ENCODE measurements around the gene NDRG2. TPM values are rescaled to one million over a fixed set of nuclear protein-coding genes. Genes with fewer than 3 reads are reported as not detected.

NDRG2 gene
- total RNA-seq, 1 donor from 2014 or later = 2.1 TPM

DNA sequence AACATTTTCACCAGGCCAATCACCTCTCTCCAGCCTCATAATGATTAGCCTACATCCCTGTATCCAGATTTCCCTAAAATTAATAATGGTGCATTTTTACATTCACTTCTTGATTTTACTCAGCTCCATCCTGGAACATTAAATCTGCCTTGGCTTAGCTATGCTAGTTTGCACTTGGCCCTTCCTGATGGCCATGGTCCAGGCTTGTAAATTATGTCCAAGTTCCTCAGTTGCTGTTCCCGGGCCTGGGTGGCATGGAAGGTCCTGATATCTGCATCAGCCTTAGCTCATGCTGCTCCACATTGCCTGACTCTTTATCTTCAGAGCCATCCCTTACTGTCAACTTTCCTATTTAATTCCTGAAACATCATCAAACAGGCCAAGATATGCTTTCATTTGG, 46.2 kb downstream of the NDRG2 start:
- CTCF ChIA-PET = no interaction called here
- no peak for ATAC-seq (ENCODE audit: low read depth)

DNA sequence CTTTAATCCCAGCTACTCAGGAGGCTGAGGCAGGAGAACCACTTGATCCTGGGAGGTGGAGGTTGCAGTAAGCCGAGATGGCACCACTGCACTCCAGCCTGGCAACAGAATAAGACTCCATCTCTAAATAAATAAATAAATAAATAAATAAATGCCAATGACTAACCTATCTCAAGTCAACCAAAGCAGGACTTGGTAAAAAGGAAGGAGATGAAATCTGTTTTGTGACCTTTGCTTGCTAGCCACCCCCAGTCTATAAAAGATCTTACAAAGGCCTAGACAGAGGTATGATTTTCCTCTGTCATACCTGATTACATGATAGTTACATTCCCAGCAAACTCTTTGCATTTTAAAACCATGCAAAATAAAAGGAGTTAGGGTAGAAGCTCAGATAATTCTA, 48.6 kb downstream of the NDRG2 start:
- no peak overlapping the region for H3K4me3 Mint-ChIP-seq
- no peaks in the 10 kb centered on the region for H3K36me3 Mint-ChIP-seq (ENCODE audit: low read depth)
- H3K9me3 Mint-ChIP-seq = no peaks in the 10 kb centered on the region
- DNase-seq (no peak), ATAC-seq (ENCODE audit: low read depth) (no peak)
- no peak for TF ChIP-seq CTCF (IDR thresholded peaks at IDR 0.05)
- ChIA-PET POLR2A (no interaction called here), CTCF (no interaction called here)
- peaks cover 28% of the 10 kb centered on the region for H3K27me3 Mint-ChIP-seq
- intact Hi-C loops (cut with micrococcal nuclease) = loop anchor here (10.0 kb wide), 1 partner anchor 641 kb away; the partner anchor contains the start of gene CCNB1IP1
- H3K4me1 Mint-ChIP-seq = peaks cover 5% of the 10 kb centered on the region
- no peak overlapping the region for H3K27ac Mint-ChIP-seq

More for the DNA sequence above, 46.2 kb downstream of the NDRG2 start:
- H3K27ac Mint-ChIP-seq = no peak overlapping the region
- no peak overlapping the region for H3K4me3 Mint-ChIP-seq
- DNase-seq = no peak
- TF ChIP-seq CTCF (IDR thresholded peaks at IDR 0.05) = no peak
- H3K4me1 Mint-ChIP-seq = no peaks in the 10 kb centered on the region
- intact Hi-C loops (cut with micrococcal nuclease) = loop anchor here (10.0 kb wide), 1 partner anchor 644 kb away; the partner anchor contains the start of gene CCNB1IP1
- POLR2A ChIA-PET = no interaction called here
- H3K36me3 Mint-ChIP-seq (ENCODE audit: low read depth) = no peaks in the 10 kb centered on the region
- H3K27me3 Mint-ChIP-seq = peaks cover 13% of the 10 kb centered on the region
- no peaks in the 10 kb centered on the region for H3K9me3 Mint-ChIP-seq

DNA sequence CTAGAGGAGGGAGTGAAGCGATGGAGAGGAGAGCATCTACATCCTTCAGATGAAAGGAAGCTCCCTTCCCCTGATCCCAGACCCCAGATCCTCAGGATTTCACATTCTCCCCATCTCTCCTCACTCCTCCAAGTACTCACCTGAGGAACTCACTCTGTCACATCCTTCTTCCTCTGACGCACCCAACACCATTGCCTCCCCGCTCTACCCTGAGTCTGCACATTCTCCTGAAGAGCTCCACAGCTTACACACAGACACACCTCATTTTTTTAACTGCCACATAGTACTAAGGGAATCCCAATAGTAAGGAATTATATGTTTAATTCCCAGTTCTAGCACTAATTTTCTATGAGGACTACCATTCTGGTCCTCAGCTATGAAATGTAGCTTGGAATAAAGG, 51.4 kb downstream of the NDRG2 start:
- ChIA-PET CTCF (interaction anchor here (1.2 to 5.2 kb wide), 2 partner anchors 13 to 116 kb away, joined by 3 to 35 read pairs; no protein-coding TSS in a partner anchor), POLR2A (interaction anchor here (0.5 to 0.6 kb wide), 2 partner anchors 592 to 1980 kb away, joined by 4 to 5 read pairs; no protein-coding TSS in a partner anchor)
- H3K4me3 Mint-ChIP-seq = no peak overlapping the region
- peaks cover 9% of the 10 kb centered on the region for H3K4me1 Mint-ChIP-seq
- intact Hi-C loops (cut with micrococcal nuclease) = loop anchor here (5.0 to 10.0 kb wide), 2 partner anchors 101 to 639 kb away; partner anchors contain the start of gene CCNB1IP1
- no peak for TF ChIP-seq CTCF (IDR thresholded peaks at IDR 0.05)
- H3K9me3 Mint-ChIP-seq = no peaks in the 10 kb centered on the region
- DNase-seq = no peak
- H3K27me3 Mint-ChIP-seq = peaks cover 31% of the 10 kb centered on the region
- ATAC-seq (ENCODE audit: low read depth) = no peak
- H3K36me3 Mint-ChIP-seq (ENCODE audit: low read depth) = no peaks in the 10 kb centered on the region
- no peak overlapping the region for H3K27ac Mint-ChIP-seq

GRCh38 chr14:20971705-20972021, 53.2 kb downstream of the NDRG2 start:
- ATAC-seq (ENCODE audit: low read depth) (no peak), DNase-seq (no peak)
- ChIA-PET CTCF (interaction anchor here (0.5 to 5.2 kb wide), 15 partner anchors 11 to 274 kb away, joined by 3 to 35 read pairs (median 6); no protein-coding TSS in a partner anchor), POLR2A (interaction anchor here (0.6 to 1.1 kb wide), 2 partner anchors 227 to 289 kb away, joined by 3 to 5 read pairs; no protein-coding TSS in a partner anchor)
- no peaks in the 10 kb centered on the region for H3K36me3 Mint-ChIP-seq (ENCODE audit: low read depth)
- peak overlapping the region; percentile 90 for H3K4me3 Mint-ChIP-seq
- H3K27me3 Mint-ChIP-seq = peaks cover 46% of the 10 kb centered on the region
- no peak overlapping the region for H3K27ac Mint-ChIP-seq
- H3K4me1 Mint-ChIP-seq = peaks cover 9% of the 10 kb centered on the region
- intact Hi-C loops (cut with micrococcal nuclease) = loop anchor here (1.0 to 10.0 kb wide), 7 partner anchors 10 to 637 kb away; partner anchors contain the start of genes CCNB1IP1 and METTL17
- no peaks in the 10 kb centered on the region for H3K9me3 Mint-ChIP-seq
- no peak for TF ChIP-seq CTCF (IDR thresholded peaks at IDR 0.05)

DNA sequence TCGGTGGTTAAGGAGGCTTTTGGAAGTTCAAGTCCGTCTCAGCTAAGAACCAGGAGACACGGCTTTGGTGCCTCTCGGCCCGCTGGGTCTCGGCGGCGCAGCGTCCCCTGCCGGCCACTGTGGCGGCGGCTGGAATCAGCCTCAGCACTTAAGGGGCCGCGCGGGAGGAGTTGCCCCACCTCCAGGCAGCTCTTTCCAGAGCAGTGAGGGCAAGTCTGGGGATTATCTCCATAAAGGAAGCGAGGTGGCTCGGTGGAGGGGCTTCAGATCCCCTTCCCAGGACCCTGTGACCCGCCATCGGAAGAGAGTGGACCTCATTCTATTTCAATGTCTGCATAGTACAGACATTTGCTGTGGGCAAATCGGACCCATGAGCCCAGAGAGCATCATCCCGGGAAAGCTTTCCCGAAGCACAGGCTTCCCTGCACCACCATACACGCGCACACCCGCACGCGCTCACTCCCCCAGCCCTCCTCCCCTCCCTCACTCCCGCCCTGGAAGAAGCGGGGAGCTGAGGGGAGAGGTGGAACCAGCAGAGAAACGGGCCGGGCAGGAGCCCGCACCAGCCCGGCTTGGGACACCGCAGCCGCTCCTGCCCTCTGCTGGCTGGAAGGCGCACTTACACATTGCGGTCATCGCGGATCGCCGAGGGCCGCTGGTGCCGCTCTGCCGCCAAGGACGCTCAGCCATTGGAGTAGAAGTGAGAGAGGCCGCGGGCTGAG, 53.7 kb downstream of the NDRG2 start:
- Mint-ChIP-seq H3K9me3 (no peaks in the 10 kb centered on the region), H3K27ac (no peak overlapping the region), H3K27me3 (peaks cover 50% of the 10 kb centered on the region), H3K4me3 (peak overlapping the region; percentile 90), H3K36me3 (ENCODE audit: low read depth) (no peaks in the 10 kb centered on the region), H3K4me1 (peaks cover 9% of the 10 kb centered on the region)
- DNase-seq = peak; percentile 77
- ChIA-PET POLR2A (interaction anchor here (1.1 kb wide), 1 partner anchor 289 kb away, joined by 5 read pairs; no protein-coding TSS in a partner anchor), CTCF (interaction anchor here (0.6 to 5.2 kb wide), 29 partner anchors 8 to 665 kb away, joined by 3 to 35 read pairs (median 4); partner anchors contain the start of gene TTC5)
- peak; percentile 95 for ATAC-seq (ENCODE audit: low read depth)
- TF ChIP-seq CTCF (IDR thresholded peaks at IDR 0.05) = no peak
- intact Hi-C loops (cut with micrococcal nuclease) = loop anchor here (1.0 to 10.0 kb wide), 7 partner anchors 10 to 636 kb away; partner anchors contain the start of genes CCNB1IP1 and METTL17
